Suppressor macrophage treated with lipopolysaccharide for 4 hours (primary cell): ENCODE data around the gene LUC7L.
A peak's percentile ranks its signal among the peaks of the same experiment; 100 is the strongest.
"Not testable (repeated sequence)": the region's sequence is repeated elsewhere in the genome, so short reads cannot be mapped to it uniquely, and the experiment has no call there.

Source experiments
- DNase-seq: peaks from one replicate; pipeline ENCODE4 v3.0.0-alpha.2; 2020

The LUC7L gene

GRCh38 chr16:228852-229730, at the start of gene LUC7L:
Gene LUC7L, minus strand, starts transcription at chr16:229449. Its CDS starts 110 bp downstream, at chr16:229339.
- peak; percentile 89 for DNase-seq

GRCh38 chr16:278863-279366, 49.7 kb upstream of the LUC7L start:
- peak; percentile 5 for DNase-seq

- DNase-seq: no peak
Measured at GRCh38 chr16:276426-277077, 47.3 kb upstream of the LUC7L start.

- no peak for DNase-seq
Measured at GRCh38 chr16:275786-276232, 46.6 kb upstream of the LUC7L start, which contains the start of gene RGS11. Gene RGS11, minus strand, starts transcription at chr16:275944. Its CDS starts 33 bp downstream, at chr16:275911.

GRCh38 chr16:275041-275641, 45.9 kb upstream of the LUC7L start:
- DNase-seq: no peak

- no peak for DNase-seq
Measured at GRCh38 chr16:273547-274421, 44.5 kb upstream of the LUC7L start.

GRCh38 chr16:272633-273546, 43.6 kb upstream of the LUC7L start:
- no peak for DNase-seq

- no peak for DNase-seq
Measured at GRCh38 chr16:270381-271255, 41.4 kb upstream of the LUC7L start.

GRCh38 chr16:269061-269796, 40.0 kb upstream of the LUC7L start:
- no peak for DNase-seq

GRCh38 chr16:268141-269053, 39.1 kb upstream of the LUC7L start:
- no peak for DNase-seq

GRCh38 chr16:267562-267961, 38.3 kb upstream of the LUC7L start:
- DNase-seq: not testable (repeated sequence)

GRCh38 chr16:266258-267164, 37.3 kb upstream of the LUC7L start:
- no peak for DNase-seq

GRCh38 chr16:265711-266110, 36.5 kb upstream of the LUC7L start:
- no peak for DNase-seq

- no peak for DNase-seq
Measured at GRCh38 chr16:265002-265529, 35.8 kb upstream of the LUC7L start.

- no peak for DNase-seq
Measured at GRCh38 chr16:264440-264951, 35.2 kb upstream of the LUC7L start.

GRCh38 chr16:263944-264343, 34.7 kb upstream of the LUC7L start:
- no peak for DNase-seq
